Activated naive CD8-positive, alpha-beta T cell treated with anti-CD3 and anti-CD28 coated beads, Interleukin-2, amount 10 ng/mL, durations not matched to agents 7 days and 5 days (primary cell): ENCODE data around the gene KICS2. TPM values are rescaled to one million over a fixed set of nuclear protein-coding genes. Genes with fewer than 3 reads are reported as not detected.
"Not testable (repeated sequence)": the region's sequence is repeated elsewhere in the genome, so short reads cannot be mapped to it uniquely, and the experiment has no call there.

Experiments used
- ATAC-seq: fragments of 150-1000 bp; cut with Tn5 transposase; one replicate; pipeline ENCODE4 v1.10.0; 2021; ENCODE audit warnings: low read depth, moderate library complexity
- POLR2A ChIA-PET: fragments of 350-600 bp; sonication (Branson Sonifier 250); formaldehyde crosslinking; loops from one replicate; lab custom pipeline; 2021; ENCODE audit warnings: antibody characterized with exemption; lab: Charles Lee
- DNase-seq: peaks from one replicate; pipeline ENCODE4 v3.0.0; 2021
- H3K27ac Mint-ChIP-seq: one replicate; pipeline ENCODE4 v1.8.0; 2022; ENCODE audit warnings: mild to moderate bottlenecking, mixed read lengths
- H3K27me3 Mint-ChIP-seq: one replicate; pipeline ENCODE4 v1.8.0; 2022; ENCODE audit warnings: mild to moderate bottlenecking, moderate library complexity, mixed read lengths
- H3K36me3 Mint-ChIP-seq: one replicate; pipeline ENCODE4 v1.8.0; 2021; ENCODE audit warnings: mild to moderate bottlenecking, mixed read lengths
- H3K4me1 Mint-ChIP-seq: one replicate; pipeline ENCODE4 v1.8.0; 2021; ENCODE audit warnings: mixed read lengths
- H3K4me3 Mint-ChIP-seq: one replicate; pipeline ENCODE4 v1.8.0; 2022; ENCODE audit warnings: mild to moderate bottlenecking, moderate library complexity, mixed read lengths
- H3K9me3 Mint-ChIP-seq: one replicate; pipeline ENCODE4 v1.8.0; 2021; ENCODE audit warnings: mixed read lengths
- total RNA-seq, 2 experiments: library from RNA; stranded (reverse); gene quantifications; one replicate each; pipeline ENCODE4 v1.2.3, GENCODE V29; 2021

Gene KICS2
- total RNA-seq, 2 experiments from 2014 or later = 10.3 to 13.7 TPM

DNA sequence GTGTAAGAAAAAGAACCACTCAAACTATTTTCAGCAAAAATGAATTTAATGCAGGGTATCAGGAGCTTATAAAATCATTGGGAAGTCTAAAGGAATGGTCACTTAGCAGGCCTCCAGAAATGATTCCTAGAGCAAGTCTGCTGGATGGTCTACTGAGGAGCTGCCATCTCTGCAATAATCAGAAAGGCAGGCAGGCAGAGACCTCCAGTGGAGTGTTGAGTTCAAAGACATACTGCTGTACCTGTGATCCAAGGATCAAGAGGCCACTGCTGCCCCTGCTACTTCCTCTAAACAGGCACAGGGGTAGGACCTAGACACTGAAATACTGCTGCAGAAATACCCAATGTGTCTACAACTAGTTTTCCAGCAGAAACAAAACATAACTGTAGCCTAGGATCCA is 14.5 kb upstream of the KICS2 start:
- Mint-ChIP-seq H3K4me1 (no peaks in the 10 kb centered on the region), H3K9me3 (no peaks in the 10 kb centered on the region), H3K36me3 (no peaks in the 10 kb centered on the region), H3K27ac (no peak overlapping the region), H3K4me3 (no peak overlapping the region), H3K27me3 (peaks cover 8% of the 10 kb centered on the region)
- ATAC-seq = no peak
- POLR2A ChIA-PET = no interaction called here
- no peak for DNase-seq

GRCh38 chr12:64232196-64232595 is 10.1 kb upstream of the KICS2 start:
- DNase-seq (no peak), ATAC-seq (no peak)
- no peaks in the 10 kb centered on the region for H3K9me3 Mint-ChIP-seq
- no peaks in the 10 kb centered on the region for H3K4me1 Mint-ChIP-seq
- H3K27me3 Mint-ChIP-seq = peaks cover 28% of the 10 kb centered on the region
- no peak overlapping the region for H3K4me3 Mint-ChIP-seq
- POLR2A ChIA-PET = no interaction called here
- H3K36me3 Mint-ChIP-seq = no peaks in the 10 kb centered on the region
- no peak overlapping the region for H3K27ac Mint-ChIP-seq

DNA sequence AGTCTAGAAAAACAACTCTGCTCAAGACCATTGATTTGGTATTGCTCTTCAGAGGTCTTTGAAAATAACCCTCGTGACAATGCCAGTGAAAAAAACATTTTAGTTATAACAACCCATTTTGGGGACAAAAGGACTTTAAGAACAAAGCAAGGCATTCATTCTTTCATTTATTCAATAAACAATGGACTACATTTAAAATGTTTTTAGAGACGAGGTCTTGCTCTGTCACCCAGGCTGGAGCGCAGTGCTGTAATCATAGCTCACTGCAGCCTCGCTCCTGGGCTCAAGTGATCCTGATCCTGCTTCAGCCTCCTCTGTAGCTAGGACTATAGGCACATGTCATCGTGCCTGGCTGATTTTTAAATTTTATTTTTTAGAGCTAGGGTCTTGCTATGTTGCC is 7.7 kb upstream of the KICS2 start:
- POLR2A ChIA-PET = no interaction called here
- no peak overlapping the region for H3K4me3 Mint-ChIP-seq
- H3K9me3 Mint-ChIP-seq = no peaks in the 10 kb centered on the region
- no peaks in the 10 kb centered on the region for H3K4me1 Mint-ChIP-seq
- DNase-seq (no peak), ATAC-seq (no peak)
- H3K27ac Mint-ChIP-seq = no peak overlapping the region
- H3K27me3 Mint-ChIP-seq = peaks cover 32% of the 10 kb centered on the region
- no peaks in the 10 kb centered on the region for H3K36me3 Mint-ChIP-seq

DNA sequence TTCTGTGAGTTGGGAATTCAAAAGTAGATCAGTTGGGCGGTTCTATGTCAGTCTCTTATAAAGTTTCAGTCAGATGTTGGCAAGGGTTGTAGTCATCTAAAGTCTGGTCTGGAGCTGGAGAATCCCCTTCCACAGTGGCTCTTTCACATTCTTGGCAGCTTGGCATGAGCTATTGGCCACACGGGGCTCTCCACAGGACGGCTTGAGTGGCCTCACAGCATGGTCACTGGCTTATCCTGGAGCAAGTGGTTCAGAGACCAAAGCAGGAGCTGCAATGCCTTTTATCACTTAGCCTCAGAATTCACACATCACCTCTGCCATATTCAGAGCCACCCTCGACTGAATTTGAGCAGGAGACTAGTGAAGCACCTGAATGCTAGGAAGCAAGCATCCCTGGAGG is 7.1 kb upstream of the KICS2 start:
- peaks cover 35% of the 10 kb centered on the region for H3K27me3 Mint-ChIP-seq
- POLR2A ChIA-PET = no interaction called here
- no peak overlapping the region for H3K4me3 Mint-ChIP-seq
- H3K27ac Mint-ChIP-seq = no peak overlapping the region
- H3K36me3 Mint-ChIP-seq = no peaks in the 10 kb centered on the region
- no peaks in the 10 kb centered on the region for H3K9me3 Mint-ChIP-seq
- ATAC-seq (no peak), DNase-seq (no peak)
- H3K4me1 Mint-ChIP-seq = no peaks in the 10 kb centered on the region

- H3K9me3 Mint-ChIP-seq = no peaks in the 10 kb centered on the region
- peaks cover 32% of the 10 kb centered on the region for H3K27me3 Mint-ChIP-seq
- H3K4me3 Mint-ChIP-seq = no peak overlapping the region
- H3K36me3 Mint-ChIP-seq = no peaks in the 10 kb centered on the region
- H3K4me1 Mint-ChIP-seq = peaks cover 13% of the 10 kb centered on the region
- POLR2A ChIA-PET = no interaction called here
- DNase-seq = no peak
- no peak overlapping the region for H3K27ac Mint-ChIP-seq
- no peak for ATAC-seq
These were observed 3.5 kb upstream of the KICS2 start for GRCh38 chr12:64225626-64226025.

GRCh38 chr12:64221651-64222008 is 466 bp downstream of the KICS2 start:
- POLR2A ChIA-PET = interaction anchor here (1.2 kb wide), 1 partner anchor 182 kb away, joined by 3 read pairs; the partner anchor contains the start of gene XPOT
- H3K4me3 Mint-ChIP-seq = peak overlapping the region; percentile 96
- peaks cover 30% of the 10 kb centered on the region for H3K4me1 Mint-ChIP-seq
- DNase-seq (no peak), ATAC-seq (peak; percentile 19)
- no peaks in the 10 kb centered on the region for H3K9me3 Mint-ChIP-seq
- H3K36me3 Mint-ChIP-seq = peaks cover 1% of the 10 kb centered on the region
- H3K27me3 Mint-ChIP-seq = peaks cover 10% of the 10 kb centered on the region
- peak overlapping the region; percentile 98 for H3K27ac Mint-ChIP-seq

DNA sequence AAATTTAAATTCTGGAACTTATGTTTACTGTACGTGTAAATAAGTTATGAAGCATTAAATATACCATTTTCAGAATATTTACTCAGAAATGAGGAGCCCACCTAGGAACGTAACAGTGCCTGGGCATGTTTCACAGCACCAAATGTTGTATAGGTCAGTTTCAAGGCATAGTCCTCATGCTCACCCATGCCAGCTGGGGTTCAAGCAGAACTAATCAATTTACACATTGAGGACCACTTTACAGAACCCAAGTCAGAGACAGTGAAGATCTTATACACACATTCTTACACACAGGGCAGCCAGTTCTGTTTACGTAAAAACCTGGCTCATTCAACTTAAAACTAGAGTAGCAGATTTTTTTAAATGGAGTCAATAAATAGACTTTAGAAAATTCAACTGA is 2.0 kb downstream of the KICS2 start:
- H3K27me3 Mint-ChIP-seq = peaks cover 3% of the 10 kb centered on the region
- H3K4me1 Mint-ChIP-seq = peaks cover 30% of the 10 kb centered on the region
- H3K4me3 Mint-ChIP-seq = no peak overlapping the region
- H3K36me3 Mint-ChIP-seq = peaks cover 1% of the 10 kb centered on the region
- POLR2A ChIA-PET = no interaction called here
- ATAC-seq (no peak), DNase-seq (no peak)
- no peaks in the 10 kb centered on the region for H3K9me3 Mint-ChIP-seq
- no peak overlapping the region for H3K27ac Mint-ChIP-seq

DNA sequence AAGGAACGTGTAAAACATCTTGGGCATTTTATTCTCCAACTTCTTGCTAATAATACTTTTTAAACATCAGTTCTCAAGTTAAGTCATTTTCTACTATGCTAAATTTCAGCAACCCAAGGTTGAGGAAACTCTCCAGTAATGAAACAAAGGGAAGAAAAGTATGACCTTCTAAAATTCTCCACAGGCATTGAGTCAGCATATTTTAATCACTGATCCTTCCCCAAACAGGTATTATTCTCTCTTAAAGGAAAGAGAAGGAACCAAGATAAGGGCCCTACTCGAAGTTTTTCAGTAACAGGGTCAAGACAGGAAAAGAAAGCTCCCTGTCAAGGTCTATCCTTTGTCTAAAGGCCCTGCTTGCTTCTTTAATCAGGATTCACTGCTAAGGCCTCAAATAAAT is 3.0 kb downstream of the KICS2 start:
- ATAC-seq = no peak
- Mint-ChIP-seq H3K27me3 (no peaks in the 10 kb centered on the region), H3K9me3 (no peaks in the 10 kb centered on the region), H3K4me1 (peaks cover 30% of the 10 kb centered on the region), H3K36me3 (peaks cover 1% of the 10 kb centered on the region), H3K4me3 (peak overlapping the region; percentile 65), H3K27ac (peak overlapping the region; percentile 35)
- no peak for DNase-seq
- POLR2A ChIA-PET = interaction anchor here (1.3 kb wide), 1 partner anchor 185 kb away, joined by 3 read pairs; the partner anchor contains the start of gene XPOT

DNA sequence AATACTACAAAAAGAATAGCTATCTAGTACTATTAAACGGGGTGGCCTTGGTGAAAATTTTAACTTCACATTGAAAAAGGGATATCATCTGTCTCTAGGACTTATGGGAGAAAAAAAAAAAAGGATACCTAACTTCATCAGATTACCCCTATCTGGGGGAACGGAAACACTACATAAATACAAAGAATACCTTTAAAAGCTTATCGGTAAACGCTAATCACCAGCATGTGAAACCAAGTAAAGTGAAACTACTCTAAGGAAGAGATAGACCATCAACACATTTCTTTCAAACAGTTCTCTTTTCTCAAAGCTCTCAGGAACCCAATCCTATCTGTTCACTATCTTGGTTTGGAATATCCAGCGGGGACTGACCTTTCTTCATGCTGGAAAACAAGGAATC is 3.5 kb downstream of the KICS2 start:
- Mint-ChIP-seq H3K4me1 (peaks cover 30% of the 10 kb centered on the region), H3K36me3 (peaks cover 5% of the 10 kb centered on the region)
- POLR2A ChIA-PET = interaction anchor here (1.3 kb wide), 1 partner anchor 186 kb away, joined by 3 read pairs; the partner anchor contains the start of gene XPOT

DNA sequence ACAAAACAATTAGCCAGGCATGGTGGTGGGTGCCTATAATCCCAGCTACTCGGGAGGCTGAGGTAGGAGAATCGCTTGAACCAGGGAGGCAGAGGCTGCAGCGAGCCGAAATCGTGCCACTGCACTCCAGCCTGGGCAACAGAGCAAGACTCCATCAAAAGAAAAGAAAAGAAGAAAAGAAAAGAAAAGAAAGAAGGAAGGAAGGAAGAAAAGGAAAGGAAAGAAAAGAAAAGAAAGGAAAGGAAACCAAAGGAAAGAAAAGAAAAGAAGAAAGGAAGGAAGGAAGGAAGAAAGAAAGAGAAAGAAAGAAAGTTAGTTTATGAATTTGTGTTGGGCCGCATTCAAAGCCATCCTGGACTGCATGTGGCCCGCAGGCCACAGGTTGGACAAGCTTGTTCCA is 4.5 kb downstream of the KICS2 start:
- H3K27ac Mint-ChIP-seq, H3K36me3 Mint-ChIP-seq, H3K4me3 Mint-ChIP-seq, ATAC-seq, H3K9me3 Mint-ChIP-seq, DNase-seq, H3K27me3 Mint-ChIP-seq, POLR2A ChIA-PET: not testable (repeated sequence)
- peaks cover 29% of the 10 kb centered on the region for H3K4me1 Mint-ChIP-seq

More for the DNA sequence above, 3.5 kb downstream of the KICS2 start:
- no peak for ATAC-seq
- DNase-seq = no peak
- Mint-ChIP-seq H3K4me3 (peak overlapping the region; percentile 75), H3K9me3 (no peaks in the 10 kb centered on the region), H3K27ac (peak overlapping the region; percentile 62), H3K27me3 (no peaks in the 10 kb centered on the region)

- Mint-ChIP-seq H3K4me3 (no peak overlapping the region), H3K9me3 (no peaks in the 10 kb centered on the region), H3K27ac (no peak overlapping the region), H3K27me3 (no peaks in the 10 kb centered on the region), H3K36me3 (peaks cover 12% of the 10 kb centered on the region), H3K4me1 (peaks cover 22% of the 10 kb centered on the region)
- POLR2A ChIA-PET = no interaction called here
- ATAC-seq (no peak), DNase-seq (no peak)
These were observed 5.9 kb downstream of the KICS2 start for GRCh38 chr12:64216239-64216638.

GRCh38 chr12:64212119-64212746 is 9.9 kb downstream of the KICS2 start:
- ATAC-seq = no peak
- POLR2A ChIA-PET = no interaction called here
- Mint-ChIP-seq H3K9me3 (no peaks in the 10 kb centered on the region), H3K36me3 (peaks cover 12% of the 10 kb centered on the region), H3K27ac (no peak overlapping the region), H3K4me1 (no peaks in the 10 kb centered on the region), H3K27me3 (no peaks in the 10 kb centered on the region), H3K4me3 (no peak overlapping the region)
- DNase-seq = no peak

DNA sequence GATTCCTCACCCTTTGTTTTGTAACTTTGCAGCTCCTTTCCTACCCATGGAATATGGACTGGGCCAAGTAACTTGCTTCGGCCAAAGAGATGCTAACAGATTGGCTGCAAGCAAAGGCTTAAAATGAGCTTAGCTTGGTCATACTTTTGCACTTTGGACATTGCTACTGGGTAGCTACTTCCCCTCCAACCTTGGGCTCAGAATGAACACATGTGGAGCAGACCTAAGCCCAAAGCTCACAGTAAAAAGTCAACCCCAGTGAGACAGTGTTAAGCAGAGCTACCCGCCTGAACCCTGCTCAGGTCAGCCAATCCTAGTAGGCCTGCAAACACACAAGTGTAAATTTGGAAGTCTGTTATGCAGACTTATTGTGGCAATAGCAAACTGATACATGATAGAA is 14.6 kb downstream of the KICS2 start:
- Mint-ChIP-seq H3K27me3 (no peaks in the 10 kb centered on the region), H3K36me3 (peaks cover 10% of the 10 kb centered on the region), H3K4me3 (no peak overlapping the region), H3K27ac (no peak overlapping the region), H3K9me3 (no peaks in the 10 kb centered on the region), H3K4me1 (no peaks in the 10 kb centered on the region)
- ATAC-seq (no peak), DNase-seq (no peak)
- POLR2A ChIA-PET = no interaction called here

DNA sequence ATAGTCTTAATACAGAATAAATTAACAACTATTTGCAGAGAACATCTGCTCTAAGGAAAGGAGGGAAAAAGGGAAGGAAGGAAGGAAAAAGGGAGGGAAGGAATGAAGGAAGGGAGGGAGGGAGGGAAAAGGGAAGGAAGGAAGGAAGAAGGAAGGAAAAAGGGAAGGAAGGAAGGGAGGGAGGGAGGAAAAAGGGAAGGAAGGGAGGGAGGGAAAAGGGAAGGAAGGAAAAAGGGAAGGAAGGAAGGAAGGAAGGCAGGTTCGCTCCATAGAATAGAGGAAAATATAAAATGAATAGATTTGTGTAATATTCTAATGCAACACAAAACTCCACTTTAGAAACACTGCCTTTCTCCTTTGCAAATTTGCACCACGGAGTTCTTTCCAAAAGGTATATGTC is 16.6 kb downstream of the KICS2 start:
- Mint-ChIP-seq H3K27me3 (no peaks in the 10 kb centered on the region), H3K27ac (no peak overlapping the region), H3K36me3 (peaks cover 10% of the 10 kb centered on the region), H3K9me3 (no peaks in the 10 kb centered on the region), H3K4me3 (no peak overlapping the region), H3K4me1 (no peaks in the 10 kb centered on the region)
- POLR2A ChIA-PET = no interaction called here
- ATAC-seq (no peak), DNase-seq (no peak)
